ENCODE measurements around the gene ASCC3.
"Not testable (repeated sequence)": the region's sequence is repeated elsewhere in the genome, so short reads cannot be mapped to it uniquely, and the experiment has no call there.

Gene ASCC3

DNA sequence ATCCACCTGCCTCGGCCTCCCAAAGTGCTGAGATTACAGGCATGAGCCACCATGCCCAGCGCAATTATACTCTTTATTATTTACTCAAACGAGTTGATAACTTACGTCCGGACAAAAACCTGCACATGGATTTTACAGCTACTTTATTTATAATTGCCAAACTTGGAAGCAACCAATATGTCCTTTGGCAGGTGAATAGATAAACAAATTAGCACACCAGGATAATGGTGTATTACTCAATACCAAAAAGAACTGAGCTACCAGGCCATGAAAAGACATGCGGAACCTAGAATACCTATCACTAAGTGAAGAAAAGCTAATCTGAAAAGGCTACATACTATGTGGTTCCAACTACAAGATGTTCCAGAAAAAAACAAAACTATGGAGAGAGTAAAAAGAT lies 168.1 kb downstream of the ASCC3 start:
- no peak for DNase-seq

DNA sequence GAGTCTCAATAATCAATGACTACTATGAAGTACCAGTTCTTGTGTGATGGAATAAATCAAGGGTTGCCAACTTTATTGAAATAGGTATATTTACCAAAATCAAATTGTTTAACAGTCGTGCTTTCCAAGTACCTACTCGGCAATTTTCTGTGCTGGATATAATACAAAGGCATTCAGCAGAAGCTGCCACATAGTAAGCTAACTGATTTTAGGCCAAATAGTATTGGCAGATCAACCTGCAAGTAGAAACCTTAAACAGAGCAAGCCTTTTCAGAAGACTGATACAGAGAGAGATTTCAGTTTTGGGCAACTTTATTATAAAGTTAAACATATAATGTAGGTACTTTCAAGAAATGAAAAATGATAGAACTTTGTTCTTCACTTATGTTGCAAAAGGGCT lies 174.6 kb downstream of the ASCC3 start:
- no peak for DNase-seq

GRCh38 chr6:100704961-100705360 lies 176.2 kb downstream of the ASCC3 start:
- DNase-seq = no peak

- DNase-seq = no peak
Measured at GRCh38 chr6:100701728-100702127, 179.4 kb downstream of the ASCC3 start.

GRCh38 chr6:100700009-100700408 lies 181.1 kb downstream of the ASCC3 start:
- DNase-seq = no peak

- DNase-seq = no peak
Measured at GRCh38 chr6:100695445-100695844, 185.7 kb downstream of the ASCC3 start.

GRCh38 chr6:100693249-100693927 lies 187.7 kb downstream of the ASCC3 start:
- no peak for DNase-seq

- no peak for DNase-seq
Measured at GRCh38 chr6:100691972-100692371, 189.2 kb downstream of the ASCC3 start.

GRCh38 chr6:100686216-100686615 lies 194.9 kb downstream of the ASCC3 start:
- DNase-seq = no peak

GRCh38 chr6:100685747-100686146 lies 195.4 kb downstream of the ASCC3 start:
- DNase-seq = no peak

DNA sequence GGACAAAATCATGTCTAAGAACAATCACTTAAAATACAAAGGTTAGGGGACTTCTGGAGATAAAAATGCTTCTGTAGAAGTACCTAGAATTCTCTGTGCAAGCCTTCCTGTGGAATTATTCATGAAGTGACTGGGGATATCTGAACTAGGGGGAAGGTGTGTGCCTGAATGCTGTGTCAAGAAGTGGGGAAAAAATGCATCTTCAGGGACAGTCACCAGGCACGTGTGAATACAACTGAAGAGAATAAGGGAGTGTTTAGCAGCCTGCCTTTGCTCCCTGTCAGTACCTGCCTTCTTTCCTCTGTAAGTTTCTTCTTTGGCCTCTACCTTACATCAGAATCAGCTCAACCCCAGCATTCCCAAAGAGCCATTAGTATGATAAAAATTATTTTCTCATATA lies 201.0 kb downstream of the ASCC3 start:
- no peak for DNase-seq

DNA sequence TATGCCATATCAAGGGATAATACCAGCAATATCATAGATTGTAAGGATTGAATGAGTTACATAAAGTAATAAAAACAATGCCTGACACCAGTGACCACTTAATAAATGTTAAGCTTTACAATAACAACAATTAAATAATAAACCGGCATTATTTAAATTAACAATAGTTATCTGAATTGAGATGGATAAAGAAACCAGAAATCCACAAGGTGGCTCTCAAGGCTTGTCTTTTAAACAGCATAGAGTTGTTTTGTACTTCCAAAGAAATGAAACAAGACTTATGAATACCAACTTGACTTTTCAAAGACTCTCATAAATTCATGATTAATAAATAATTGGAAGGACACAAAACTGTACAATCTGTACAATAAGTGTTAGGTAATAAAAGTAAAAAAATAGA lies 203.1 kb downstream of the ASCC3 start:
- no peak for DNase-seq

- no peak for DNase-seq
Measured at GRCh38 chr6:100677240-100677639, 203.9 kb downstream of the ASCC3 start.

- no peak for DNase-seq
Measured at GRCh38 chr6:100673641-100674040, 207.5 kb downstream of the ASCC3 start.

DNA sequence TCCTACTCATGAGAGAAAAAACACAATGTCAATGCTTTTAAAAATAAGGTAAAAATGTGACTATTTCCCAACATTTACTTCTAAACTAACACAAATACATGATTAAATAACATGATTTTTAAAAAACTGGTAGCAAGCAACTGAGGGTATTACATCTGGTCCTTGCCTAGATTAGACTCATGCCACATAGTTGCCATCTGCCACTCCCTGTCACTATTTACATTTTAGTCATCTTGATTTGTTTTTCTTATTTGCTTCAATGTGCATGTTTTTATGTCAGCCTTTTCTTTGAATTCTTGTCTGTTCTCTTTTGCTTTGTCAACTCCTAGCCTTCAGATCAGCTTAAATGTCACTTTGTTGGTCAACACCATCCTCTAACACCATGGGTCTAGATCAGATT lies 209.4 kb downstream of the ASCC3 start:
- no peak for DNase-seq

DNA sequence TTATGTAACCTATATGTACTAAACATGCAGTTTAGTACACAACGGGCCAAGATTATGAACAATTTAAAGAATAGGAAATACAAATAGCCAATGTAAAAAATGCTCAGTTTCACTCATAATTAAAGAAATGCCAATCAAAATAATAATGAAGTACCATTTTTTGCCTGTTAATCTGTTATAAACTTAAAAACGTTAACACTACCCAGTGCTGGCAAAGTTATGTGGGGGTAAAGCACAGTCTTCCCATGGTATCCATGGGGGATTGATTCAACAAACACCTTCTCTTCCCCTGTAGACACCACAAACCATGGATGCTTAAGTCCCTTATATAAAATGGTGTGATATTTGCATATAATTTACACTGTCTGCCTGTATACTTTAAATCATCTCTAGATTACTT lies 211.1 kb downstream of the ASCC3 start:
- DNase-seq = no peak

DNA sequence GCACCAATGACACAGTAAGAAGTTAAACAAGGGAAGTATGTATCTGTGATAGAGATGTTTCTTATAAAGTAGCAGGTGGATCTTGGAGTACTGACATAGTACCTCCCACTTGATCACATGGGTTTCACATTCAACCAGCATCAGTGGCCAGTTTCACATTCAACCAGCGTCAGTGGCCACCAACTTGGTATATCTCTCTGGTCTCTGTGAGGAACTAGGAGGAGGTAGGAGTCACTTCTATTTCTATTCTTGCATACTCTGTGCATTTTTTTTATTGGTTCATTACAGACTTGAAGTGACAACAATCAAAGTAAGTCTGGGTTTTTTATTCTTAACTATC lies 216.1 kb downstream of the ASCC3 start:
- DNase-seq = no peak

GRCh38 chr6:100664274-100665040 lies 216.7 kb downstream of the ASCC3 start:
- DNase-seq = no peak

- DNase-seq = no peak
Measured at GRCh38 chr6:100663219-100663863, 217.8 kb downstream of the ASCC3 start.

GRCh38 chr6:100662264-100662663 lies 218.9 kb downstream of the ASCC3 start:
- no peak for DNase-seq

DNA sequence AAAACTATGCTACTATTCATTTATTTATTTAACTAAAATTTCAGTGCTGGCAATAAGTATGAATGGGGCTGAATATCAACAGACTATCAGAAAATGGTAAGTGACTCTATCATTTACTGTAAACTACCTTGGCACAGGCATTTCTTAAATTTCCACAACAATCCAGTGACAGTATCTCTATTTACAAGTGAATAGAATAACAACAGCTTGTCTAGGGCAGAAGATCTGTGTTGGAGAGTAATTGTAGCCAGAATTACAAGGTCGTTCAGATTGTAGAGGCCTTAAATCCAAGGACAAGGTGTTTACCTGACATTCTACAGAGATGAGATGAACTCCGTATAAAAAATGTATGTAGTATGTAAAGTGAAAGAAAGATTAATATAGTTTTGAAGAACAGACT lies 222.6 kb downstream of the ASCC3 start:
- DNase-seq = no peak

- DNase-seq = no peak
Measured at GRCh38 chr6:100657678-100658330, 223.3 kb downstream of the ASCC3 start.

GRCh38 chr6:100641147-100641546 lies 240.0 kb downstream of the ASCC3 start:
- not testable (repeated sequence) for DNase-seq
